Subcutaneous adipose tissue (tissue), 4 donors: Measurements from ENCODE around the gene RET. TPM values are rescaled to one million over a fixed set of nuclear protein-coding genes. Genes with fewer than 3 reads are reported as not detected.

ENCODE experiments used
- CTCF ChIP-seq: fragments of 450-650 bp; IDR thresholded peaks from one replicate; pipeline ENCODE4 v1.5.1; 2016; ENCODE audit warnings: low read depth, mild to moderate bottlenecking, control low read depth, antibody characterized with exemption, moderate library complexity
- total RNA-seq, 4 donors: library from RNA; depleted of rRNA; stranded (reverse); fragments of >200 nt; gene quantifications; one replicate each; pipeline ENCODE4 v1.1.0, GENCODE V29; 2016

RET gene
- total RNA-seq, 4 donors from 2014 or later, result 0.19 to 1.9 (median 0.49) TPM

DNA sequence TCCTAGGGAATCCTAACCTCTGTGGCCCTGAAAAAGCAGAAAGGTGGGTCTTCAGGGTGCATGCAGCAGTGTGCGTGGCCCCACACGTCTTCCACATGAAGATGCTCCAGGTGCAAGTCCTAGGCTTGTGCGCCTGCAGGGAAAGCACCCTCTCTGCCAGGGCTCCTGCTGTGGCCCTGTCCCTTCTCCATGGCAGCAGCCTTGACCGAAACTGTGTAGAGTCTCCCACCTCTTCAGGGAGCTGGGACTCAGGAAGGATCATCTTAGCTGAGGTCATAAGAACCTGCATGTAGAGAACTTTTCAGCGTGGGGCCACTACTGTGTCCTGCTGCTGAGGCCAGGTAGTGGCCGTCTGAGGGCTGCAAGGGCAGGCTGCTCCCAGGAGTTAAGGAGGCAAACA is 55.0 kb downstream of the RET start:
- TF ChIP-seq CTCF, result no peak

DNA sequence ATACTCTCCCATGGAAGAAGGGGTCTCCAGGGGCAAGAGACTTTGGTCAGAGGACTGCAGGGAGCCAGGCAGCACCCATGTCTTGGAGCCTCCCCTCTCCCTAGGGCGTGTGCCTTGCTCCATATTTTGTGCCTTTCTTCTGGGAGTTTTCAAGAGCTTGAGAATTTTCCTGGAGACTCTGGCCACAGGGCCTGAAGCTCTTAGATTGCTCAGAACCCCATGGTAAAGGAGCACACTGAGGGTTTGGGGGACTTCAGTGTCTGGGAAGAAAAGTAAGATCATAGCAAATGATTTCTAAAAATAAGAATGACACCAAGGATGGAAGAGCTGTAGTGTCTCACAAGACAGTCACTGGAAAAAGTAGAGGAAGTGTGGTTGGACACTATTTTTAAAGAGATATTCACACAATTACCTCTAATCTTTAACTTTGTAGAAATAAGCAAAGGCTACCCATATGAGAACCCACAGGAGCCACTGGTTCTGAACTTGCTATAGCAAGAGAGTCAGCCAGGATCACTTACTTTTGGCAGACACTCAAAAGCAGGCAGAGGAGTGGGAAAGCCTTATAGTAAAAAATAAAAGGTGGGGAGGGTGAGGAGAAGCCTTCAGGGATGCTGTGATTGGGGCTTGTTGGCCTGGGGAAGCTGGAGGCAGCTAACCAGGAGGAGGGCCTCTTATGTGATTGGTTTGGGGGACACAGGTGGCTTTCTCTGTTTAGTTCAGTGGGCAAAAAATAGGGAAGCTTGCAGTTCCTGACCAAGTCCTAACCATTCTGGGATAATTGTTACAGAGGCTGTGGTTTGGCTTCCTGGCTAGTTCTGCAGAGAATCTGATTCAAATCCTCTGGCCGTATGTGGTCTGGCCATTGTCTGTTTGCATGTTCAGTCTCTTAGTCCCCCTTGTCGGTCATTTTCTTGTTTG is 56.3 kb downstream of the RET start:
- no peak for TF ChIP-seq CTCF

GRCh38 chr10:43134126-43134905 is 57.4 kb downstream of the RET start:
- no peak for TF ChIP-seq CTCF

- TF ChIP-seq CTCF, result no peak
Measured at GRCh38 chr10:43135064-43135463, 58.2 kb downstream of the RET start.

- TF ChIP-seq CTCF, result no peak
Measured at GRCh38 chr10:43135656-43136055, 58.8 kb downstream of the RET start.

- no peak for TF ChIP-seq CTCF
Measured at GRCh38 chr10:43136432-43136831, 59.6 kb downstream of the RET start.
